Measurements from ENCODE around the gene PLD3. TPM values are rescaled to one million over a fixed set of nuclear protein-coding genes. Genes with fewer than 3 reads are reported as not detected.
"Not testable (repeated sequence)": the region's sequence is repeated elsewhere in the genome, so short reads cannot be mapped to it uniquely, and the experiment has no call there.

PLD3 gene
- total RNA-seq, 1 donor from 2014 or later, result 280 TPM

- no peak for DNase-seq (ENCODE audit: low spot score)
Measured at GRCh38 chr19:40363069-40363468, 14.6 kb downstream of the PLD3 start.

GRCh38 chr19:40365010-40365409 lies 16.5 kb downstream of the PLD3 start:
- DNase-seq (ENCODE audit: low spot score), result no peak

GRCh38 chr19:40365613-40366401 lies 17.3 kb downstream of the PLD3 start:
- DNase-seq (ENCODE audit: low spot score), result peak; percentile 92

GRCh38 chr19:40366697-40367561 lies 18.4 kb downstream of the PLD3 start:
- peak; percentile 72 for DNase-seq (ENCODE audit: low spot score)

GRCh38 chr19:40367577-40368434 lies 19.3 kb downstream of the PLD3 start:
- no peak for DNase-seq (ENCODE audit: low spot score)

- no peak for DNase-seq (ENCODE audit: low spot score)
Measured at GRCh38 chr19:40369797-40370196, 21.3 kb downstream of the PLD3 start.

- not testable (repeated sequence) for DNase-seq (ENCODE audit: low spot score)
Measured at GRCh38 chr19:40370253-40370652, 21.8 kb downstream of the PLD3 start.

GRCh38 chr19:40370997-40371801 lies 22.7 kb downstream of the PLD3 start:
- DNase-seq (ENCODE audit: low spot score), result no peak

- DNase-seq (ENCODE audit: low spot score), result no peak
Measured at GRCh38 chr19:40371802-40372122, 23.3 kb downstream of the PLD3 start.

GRCh38 chr19:40374084-40374483 lies 25.6 kb downstream of the PLD3 start:
- no peak for DNase-seq (ENCODE audit: low spot score)

- DNase-seq (ENCODE audit: low spot score), result no peak
Measured at GRCh38 chr19:40376286-40376862, 27.9 kb downstream of the PLD3 start.

- no peak for DNase-seq (ENCODE audit: low spot score)
Measured at GRCh38 chr19:40377876-40378385, 29.4 kb downstream of the PLD3 start.

- DNase-seq (ENCODE audit: low spot score), result no peak
Measured at GRCh38 chr19:40378509-40378908, 30.0 kb downstream of the PLD3 start.

- no peak for DNase-seq (ENCODE audit: low spot score)
Measured at GRCh38 chr19:40379446-40380198, 31.1 kb downstream of the PLD3 start.

GRCh38 chr19:40380199-40381037 lies 31.9 kb downstream of the PLD3 start:
- no peak for DNase-seq (ENCODE audit: low spot score)

GRCh38 chr19:40381321-40381720 lies 32.8 kb downstream of the PLD3 start:
- DNase-seq (ENCODE audit: low spot score), result no peak

- DNase-seq (ENCODE audit: low spot score), result no peak
Measured at GRCh38 chr19:40383668-40384248, 35.3 kb downstream of the PLD3 start.

- DNase-seq (ENCODE audit: low spot score), result no peak
Measured at GRCh38 chr19:40387155-40387554, 38.7 kb downstream of the PLD3 start.
